ENCODE measurements around the gene MYO1F. TPM values are rescaled to one million over a fixed set of nuclear protein-coding genes. Genes with fewer than 3 reads are reported as not detected.

The MYO1F gene
- total RNA-seq, 1 donor: 1.3 TPM

DNA sequence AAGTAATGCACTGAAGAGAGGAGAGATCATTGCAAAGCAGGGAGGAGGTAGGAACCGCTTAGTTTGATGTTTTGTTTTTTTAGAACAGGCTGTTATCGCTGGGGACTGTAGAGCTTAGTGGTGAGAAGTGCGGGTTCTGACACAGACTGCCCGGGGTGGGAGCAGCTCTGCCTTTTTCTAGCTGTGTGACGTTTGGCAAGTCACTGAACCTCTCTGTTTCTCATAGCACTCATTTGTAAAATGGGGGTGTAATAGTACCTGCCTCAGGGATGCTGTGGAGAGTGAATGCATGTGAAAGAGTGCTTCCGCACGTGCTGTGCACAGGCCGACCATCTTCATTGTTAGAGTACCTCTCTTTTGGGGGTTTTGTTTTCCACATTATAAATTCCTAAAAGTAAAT, 94.1 kb downstream of the MYO1F start:
- no peak overlapping the region for H3K4me3 ChIP-seq (ENCODE audit: low read depth, low read length)
- TF ChIP-seq, protein P1, sequence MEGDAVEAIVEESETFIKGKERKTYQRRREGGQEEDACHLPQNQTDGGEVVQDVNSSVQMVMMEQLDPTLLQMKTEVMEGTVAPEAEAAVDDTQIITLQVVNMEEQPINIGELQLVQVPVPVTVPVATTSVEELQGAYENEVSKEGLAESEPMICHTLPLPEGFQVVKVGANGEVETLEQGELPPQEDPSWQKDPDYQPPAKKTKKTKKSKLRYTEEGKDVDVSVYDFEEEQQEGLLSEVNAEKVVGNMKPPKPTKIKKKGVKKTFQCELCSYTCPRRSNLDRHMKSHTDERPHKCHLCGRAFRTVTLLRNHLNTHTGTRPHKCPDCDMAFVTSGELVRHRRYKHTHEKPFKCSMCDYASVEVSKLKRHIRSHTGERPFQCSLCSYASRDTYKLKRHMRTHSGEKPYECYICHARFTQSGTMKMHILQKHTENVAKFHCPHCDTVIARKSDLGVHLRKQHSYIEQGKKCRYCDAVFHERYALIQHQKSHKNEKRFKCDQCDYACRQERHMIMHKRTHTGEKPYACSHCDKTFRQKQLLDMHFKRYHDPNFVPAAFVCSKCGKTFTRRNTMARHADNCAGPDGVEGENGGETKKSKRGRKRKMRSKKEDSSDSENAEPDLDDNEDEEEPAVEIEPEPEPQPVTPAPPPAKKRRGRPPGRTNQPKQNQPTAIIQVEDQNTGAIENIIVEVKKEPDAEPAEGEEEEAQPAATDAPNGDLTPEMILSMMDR (IDR thresholded peaks at IDR 0.05; ENCODE audit: insufficient read depth, low read depth, low read length): no peak
- DNase-seq (ENCODE audit: low read depth): peak; percentile 32

DNA sequence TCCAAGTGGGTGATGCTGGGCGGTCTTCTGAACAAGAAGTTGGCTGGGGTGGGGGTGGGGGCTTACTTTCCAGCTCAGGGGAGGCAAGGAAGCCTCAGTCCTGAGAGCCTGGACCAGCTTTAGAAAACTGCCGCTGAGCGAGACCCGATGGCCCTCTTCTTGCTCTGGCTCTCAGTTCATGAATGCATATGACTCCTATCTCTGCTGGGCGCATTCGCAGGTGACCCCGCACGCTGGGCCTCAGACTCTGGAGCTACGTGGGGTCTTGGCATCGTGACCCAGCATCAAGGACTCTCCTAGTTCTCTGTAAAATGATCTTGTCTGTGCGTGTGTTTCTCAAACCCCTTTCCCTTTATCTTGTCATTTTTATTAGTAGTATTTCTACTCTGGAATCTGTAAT, 94.5 kb downstream of the MYO1F start:
- DNase-seq (ENCODE audit: low read depth): peak; percentile 41
- no peak overlapping the region for H3K4me3 ChIP-seq (ENCODE audit: low read depth, low read length)
- TF ChIP-seq, protein P1 (IDR thresholded peaks at IDR 0.05; ENCODE audit: insufficient read depth, low read depth, low read length): no peak

DNA sequence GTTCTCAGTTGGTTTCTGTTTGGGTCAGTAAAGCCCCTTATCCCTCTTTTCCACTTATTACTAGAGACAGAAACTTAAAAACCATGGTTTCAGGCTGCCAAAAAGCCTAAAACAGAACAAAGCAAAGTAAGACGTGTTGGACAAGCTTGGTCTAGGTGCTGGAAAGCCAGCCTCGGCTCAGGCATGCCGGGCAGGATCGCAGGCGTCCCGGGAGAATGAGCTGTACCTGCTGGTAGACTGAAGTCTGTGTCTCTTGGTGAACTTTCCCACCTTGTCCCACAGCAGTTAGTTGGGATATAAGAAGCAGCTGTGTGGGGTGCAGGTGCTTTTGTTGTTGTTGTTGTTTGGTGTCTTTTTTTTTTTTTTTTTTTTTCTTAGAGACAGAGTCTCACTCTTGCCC, 95.6 kb downstream of the MYO1F start:
- H3K4me3 ChIP-seq (ENCODE audit: low read depth, low read length): no peak overlapping the region
- TF ChIP-seq, protein P1 (IDR thresholded peaks at IDR 0.05; ENCODE audit: insufficient read depth, low read depth, low read length): no peak
- DNase-seq (ENCODE audit: low read depth): no peak

DNA sequence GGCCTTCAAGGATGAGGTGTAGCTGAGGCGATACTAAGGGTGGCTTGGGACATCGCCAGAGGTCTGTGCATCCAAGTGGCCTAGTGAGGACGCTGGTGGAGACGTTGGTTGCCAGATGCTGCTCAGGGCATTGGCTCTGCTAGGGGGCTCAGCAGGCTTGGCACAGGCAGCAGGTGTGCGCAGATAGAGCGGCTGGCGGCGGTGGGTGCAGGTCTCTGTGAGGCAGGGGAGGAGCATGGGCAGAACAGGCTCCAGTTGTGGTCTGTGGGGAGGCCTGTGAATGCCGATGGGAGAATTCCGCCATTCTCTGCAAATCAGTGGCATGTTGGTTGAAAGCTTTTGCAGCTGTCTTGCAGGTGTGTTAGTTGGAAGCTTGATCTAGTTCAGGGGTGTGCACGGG, 96.0 kb downstream of the MYO1F start:
- TF ChIP-seq, protein P1 (IDR thresholded peaks at IDR 0.05; ENCODE audit: insufficient read depth, low read depth, low read length): no peak
- no peak overlapping the region for H3K4me3 ChIP-seq (ENCODE audit: low read depth, low read length)
- DNase-seq (ENCODE audit: low read depth): no peak

DNA sequence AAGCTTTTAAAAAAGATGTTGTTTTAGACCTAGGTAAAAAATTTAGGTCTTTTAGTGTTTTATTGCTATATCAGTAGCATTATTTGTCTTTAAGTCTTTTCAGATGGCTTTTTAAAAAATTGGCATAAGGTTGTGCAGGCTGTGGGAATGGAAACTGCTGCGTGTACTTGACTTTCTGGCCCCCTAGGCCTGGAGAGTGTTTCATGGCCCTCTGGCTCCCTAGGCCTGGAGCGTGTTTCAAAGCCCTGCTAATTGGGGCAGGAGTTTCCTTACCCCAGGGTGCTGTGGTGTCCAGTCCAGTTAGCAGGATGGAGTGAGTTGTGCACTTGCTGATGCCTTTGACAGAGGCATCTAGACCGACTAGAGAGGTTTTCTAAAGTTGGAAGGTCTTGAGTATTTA, 98.6 kb downstream of the MYO1F start:
- TF ChIP-seq, protein P1 (IDR thresholded peaks at IDR 0.05; ENCODE audit: insufficient read depth, low read depth, low read length): no peak
- no peak overlapping the region for H3K4me3 ChIP-seq (ENCODE audit: low read depth, low read length)
- no peak for DNase-seq (ENCODE audit: low read depth)

DNA sequence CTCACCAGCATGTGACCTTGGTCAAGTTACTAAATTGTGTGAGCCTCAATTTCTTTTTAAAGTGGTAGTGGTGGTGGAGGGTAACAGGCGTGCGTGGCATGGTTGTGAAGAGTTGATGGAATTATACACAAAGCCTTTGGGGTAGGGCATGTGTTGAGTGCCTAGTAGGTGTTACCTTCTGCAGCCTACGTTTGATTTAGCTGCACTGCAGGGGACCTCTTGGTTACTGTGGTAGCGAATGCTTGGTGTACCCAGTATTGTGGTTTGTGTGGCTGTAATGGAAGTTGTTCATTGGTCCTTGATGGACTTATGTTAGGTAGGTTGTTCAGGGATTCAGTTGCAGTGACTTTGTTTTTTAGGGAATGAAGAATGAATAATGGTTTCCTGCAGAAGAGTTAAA, 99.4 kb downstream of the MYO1F start:
- H3K4me3 ChIP-seq (ENCODE audit: low read depth, low read length): no peak overlapping the region
- TF ChIP-seq, protein P1 (IDR thresholded peaks at IDR 0.05; ENCODE audit: insufficient read depth, low read depth, low read length): no peak
- DNase-seq (ENCODE audit: low read depth): no peak

DNA sequence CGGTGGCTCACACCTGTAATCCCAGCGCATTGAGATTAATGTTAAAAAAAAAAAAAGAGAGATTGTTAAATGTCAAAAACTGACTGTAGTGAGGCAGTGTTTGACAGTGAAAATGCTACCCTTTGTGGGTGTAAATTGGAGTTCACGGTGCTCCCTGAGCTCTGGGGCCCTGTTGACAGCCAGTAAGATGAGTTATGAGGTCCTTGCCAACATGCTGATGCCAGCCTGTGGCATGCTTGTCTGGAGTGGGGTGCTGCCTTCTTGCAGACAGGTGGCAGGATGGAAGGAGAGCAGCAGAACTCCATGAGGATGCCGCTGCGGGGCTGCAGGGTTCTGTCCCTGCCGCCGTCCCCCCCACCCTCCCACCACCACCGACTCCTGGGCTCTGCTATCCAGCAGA, 100.7 kb downstream of the MYO1F start:
- TF ChIP-seq, protein P1 (IDR thresholded peaks at IDR 0.05; ENCODE audit: insufficient read depth, low read depth, low read length): no peak
- no peak overlapping the region for H3K4me3 ChIP-seq (ENCODE audit: low read depth, low read length)
- DNase-seq (ENCODE audit: low read depth): no peak

Measured in fibroblast of villous mesenchyme (primary cell).